ENCODE results near the gene ANGPTL1.

Gene ANGPTL1

DNA sequence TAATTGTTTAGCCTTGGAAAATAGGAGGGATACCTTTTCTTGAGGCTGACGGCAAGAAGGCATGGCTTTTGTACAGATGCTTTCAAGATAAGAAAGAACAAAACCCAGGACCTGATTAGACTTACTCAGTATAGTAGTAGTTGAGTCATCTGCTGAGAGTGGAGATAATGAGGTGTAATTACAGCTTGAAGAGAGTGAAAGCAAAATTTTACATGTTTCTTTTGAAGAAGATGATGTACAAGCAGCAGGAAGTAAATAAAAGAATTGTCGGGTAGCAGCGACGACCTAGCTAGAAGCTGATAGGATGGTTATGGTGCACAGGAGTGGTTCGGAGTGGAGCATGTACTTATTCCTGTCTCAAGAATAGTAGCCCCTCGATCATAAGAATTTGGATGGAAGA lies 6.6 kb downstream of the ANGPTL1 start:
- TF ChIP-seq, protein P1, sequence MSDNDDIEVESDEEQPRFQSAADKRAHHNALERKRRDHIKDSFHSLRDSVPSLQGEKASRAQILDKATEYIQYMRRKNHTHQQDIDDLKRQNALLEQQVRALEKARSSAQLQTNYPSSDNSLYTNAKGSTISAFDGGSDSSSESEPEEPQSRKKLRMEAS (IDR thresholded peaks at IDR 0.05) = no peak
- TF ChIP-seq, protein P2, sequence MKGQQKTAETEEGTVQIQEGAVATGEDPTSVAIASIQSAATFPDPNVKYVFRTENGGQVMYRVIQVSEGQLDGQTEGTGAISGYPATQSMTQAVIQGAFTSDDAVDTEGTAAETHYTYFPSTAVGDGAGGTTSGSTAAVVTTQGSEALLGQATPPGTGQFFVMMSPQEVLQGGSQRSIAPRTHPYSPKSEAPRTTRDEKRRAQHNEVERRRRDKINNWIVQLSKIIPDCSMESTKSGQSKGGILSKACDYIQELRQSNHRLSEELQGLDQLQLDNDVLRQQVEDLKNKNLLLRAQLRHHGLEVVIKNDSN (IDR thresholded peaks at IDR 0.05) = no peak

DNA sequence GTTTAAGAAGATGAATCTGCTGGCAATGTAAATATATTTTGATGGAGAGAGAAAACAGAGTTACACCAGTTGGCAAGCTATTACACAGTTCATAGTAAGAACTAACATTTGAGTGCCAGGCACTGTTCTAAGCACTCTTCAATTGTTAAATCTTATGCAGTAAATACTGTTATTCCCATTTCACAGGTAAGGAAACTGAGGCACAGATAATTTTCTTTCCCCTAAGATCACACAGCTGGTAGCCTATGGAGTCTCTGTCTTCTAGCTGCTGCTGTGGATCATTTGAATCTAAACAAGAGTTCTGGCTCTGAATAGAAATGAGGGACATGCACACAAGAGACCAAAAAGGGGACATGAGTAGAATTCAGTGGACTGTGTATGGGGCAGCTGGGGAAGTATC lies 8.0 kb downstream of the ANGPTL1 start:
- TF ChIP-seq CEBPB (IDR thresholded peaks at IDR 0.05) (no peak), YY1 (IDR thresholded peaks at IDR 0.05; ENCODE audit: low read depth) (no peak), EGR1 (IDR thresholded peaks at IDR 0.05) (no peak), ZBTB7A (IDR thresholded peaks at IDR 0.05; ENCODE audit: low read depth) (no peak), TEAD4 (IDR thresholded peaks at IDR 0.05) (no peak), FOXM1 (IDR thresholded peaks at IDR 0.05; ENCODE audit: borderline replicate concordance, low read depth) (no peak), RAD21 (IDR thresholded peaks at IDR 0.05; ENCODE audit: low read depth) (no peak)
- TF ChIP-seq, protein P2 (IDR thresholded peaks at IDR 0.05) = no peak
- TF ChIP-seq, protein P1 (IDR thresholded peaks at IDR 0.05) = no peak
- TF ChIP-seq, protein P3, sequence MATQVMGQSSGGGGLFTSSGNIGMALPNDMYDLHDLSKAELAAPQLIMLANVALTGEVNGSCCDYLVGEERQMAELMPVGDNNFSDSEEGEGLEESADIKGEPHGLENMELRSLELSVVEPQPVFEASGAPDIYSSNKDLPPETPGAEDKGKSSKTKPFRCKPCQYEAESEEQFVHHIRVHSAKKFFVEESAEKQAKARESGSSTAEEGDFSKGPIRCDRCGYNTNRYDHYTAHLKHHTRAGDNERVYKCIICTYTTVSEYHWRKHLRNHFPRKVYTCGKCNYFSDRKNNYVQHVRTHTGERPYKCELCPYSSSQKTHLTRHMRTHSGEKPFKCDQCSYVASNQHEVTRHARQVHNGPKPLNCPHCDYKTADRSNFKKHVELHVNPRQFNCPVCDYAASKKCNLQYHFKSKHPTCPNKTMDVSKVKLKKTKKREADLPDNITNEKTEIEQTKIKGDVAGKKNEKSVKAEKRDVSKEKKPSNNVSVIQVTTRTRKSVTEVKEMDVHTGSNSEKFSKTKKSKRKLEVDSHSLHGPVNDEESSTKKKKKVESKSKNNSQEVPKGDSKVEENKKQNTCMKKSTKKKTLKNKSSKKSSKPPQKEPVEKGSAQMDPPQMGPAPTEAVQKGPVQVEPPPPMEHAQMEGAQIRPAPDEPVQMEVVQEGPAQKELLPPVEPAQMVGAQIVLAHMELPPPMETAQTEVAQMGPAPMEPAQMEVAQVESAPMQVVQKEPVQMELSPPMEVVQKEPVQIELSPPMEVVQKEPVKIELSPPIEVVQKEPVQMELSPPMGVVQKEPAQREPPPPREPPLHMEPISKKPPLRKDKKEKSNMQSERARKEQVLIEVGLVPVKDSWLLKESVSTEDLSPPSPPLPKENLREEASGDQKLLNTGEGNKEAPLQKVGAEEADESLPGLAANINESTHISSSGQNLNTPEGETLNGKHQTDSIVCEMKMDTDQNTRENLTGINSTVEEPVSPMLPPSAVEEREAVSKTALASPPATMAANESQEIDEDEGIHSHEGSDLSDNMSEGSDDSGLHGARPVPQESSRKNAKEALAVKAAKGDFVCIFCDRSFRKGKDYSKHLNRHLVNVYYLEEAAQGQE (IDR thresholded peaks at IDR 0.05; ENCODE audit: low read depth) = no peak

DNA sequence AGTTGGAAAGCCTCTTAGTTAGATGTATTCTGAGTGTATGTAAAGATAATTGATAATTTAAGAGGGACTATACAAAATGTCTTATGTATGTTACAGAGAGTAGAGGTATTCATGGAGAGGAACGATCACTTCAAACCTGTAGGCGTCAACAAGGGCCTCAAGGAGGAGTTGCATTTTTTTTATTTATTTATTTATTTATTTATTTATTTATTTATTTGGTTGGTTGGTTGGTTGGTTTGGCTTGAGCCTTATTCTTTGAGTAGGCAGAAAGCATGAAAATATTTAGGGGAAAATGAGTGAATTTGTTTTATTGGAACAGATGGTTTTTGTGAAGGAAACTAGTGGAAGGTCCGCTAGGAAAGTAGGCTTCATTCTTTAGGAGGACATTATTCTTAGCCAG lies 8.5 kb downstream of the ANGPTL1 start:
- no peak for TF ChIP-seq CREB1 (IDR thresholded peaks at IDR 0.05; ENCODE audit: low read depth)
- TF ChIP-seq, protein P1 (IDR thresholded peaks at IDR 0.05) = no peak
- no peak for TF ChIP-seq FOXM1 (IDR thresholded peaks at IDR 0.05; ENCODE audit: borderline replicate concordance, low read depth)
- TF ChIP-seq ZBTB7A (IDR thresholded peaks at IDR 0.05; ENCODE audit: low read depth) = no peak
- TF ChIP-seq, protein P3 (IDR thresholded peaks at IDR 0.05; ENCODE audit: low read depth) = no peak
- TF ChIP-seq TEAD4 (IDR thresholded peaks at IDR 0.05) = no peak
- TF ChIP-seq YY1 (IDR thresholded peaks at IDR 0.05; ENCODE audit: low read depth) = no peak
- no peak for TF ChIP-seq TAF1 (IDR thresholded peaks at IDR 0.05; ENCODE audit: low read depth)
- TF ChIP-seq EP300 (IDR thresholded peaks at IDR 0.05; ENCODE audit: borderline replicate concordance) = no peak
- TF ChIP-seq NFIC (IDR thresholded peaks at IDR 0.05) = no peak
- TF ChIP-seq, protein P2 (IDR thresholded peaks at IDR 0.05) = no peak
- TF ChIP-seq CEBPB (IDR thresholded peaks at IDR 0.05) = no peak
- TF ChIP-seq TCF12 (IDR thresholded peaks at IDR 0.05; ENCODE audit: low read depth) = no peak
- no peak for TF ChIP-seq RAD21 (IDR thresholded peaks at IDR 0.05; ENCODE audit: low read depth)
- TF ChIP-seq EGR1 (IDR thresholded peaks at IDR 0.05) = no peak

DNA sequence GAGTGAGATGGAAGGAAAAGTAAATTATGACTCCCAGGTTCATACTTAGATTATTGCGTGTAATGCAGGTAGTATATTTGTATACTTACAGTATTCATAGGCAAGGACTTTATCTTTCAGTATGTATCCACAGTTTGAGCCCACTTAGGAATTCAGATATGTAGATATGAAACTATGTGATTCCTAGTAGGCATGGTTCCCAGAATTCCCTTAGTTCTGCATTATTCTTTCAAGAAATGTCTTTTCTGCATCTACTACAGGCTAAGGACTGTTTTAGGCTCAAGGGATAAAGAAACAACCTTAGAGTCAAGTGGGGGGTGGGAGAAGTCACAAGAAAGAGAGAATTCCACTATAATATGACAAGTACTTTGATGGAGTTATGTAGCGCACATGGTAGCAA lies 13.8 kb downstream of the ANGPTL1 start:
- TF ChIP-seq, protein P1 (IDR thresholded peaks at IDR 0.05) = no peak
- no peak for TF ChIP-seq RAD21 (IDR thresholded peaks at IDR 0.05; ENCODE audit: low read depth)
- no peak for TF ChIP-seq CREB1 (IDR thresholded peaks at IDR 0.05; ENCODE audit: low read depth)
- TF ChIP-seq TEAD4 (IDR thresholded peaks at IDR 0.05) = no peak

DNA sequence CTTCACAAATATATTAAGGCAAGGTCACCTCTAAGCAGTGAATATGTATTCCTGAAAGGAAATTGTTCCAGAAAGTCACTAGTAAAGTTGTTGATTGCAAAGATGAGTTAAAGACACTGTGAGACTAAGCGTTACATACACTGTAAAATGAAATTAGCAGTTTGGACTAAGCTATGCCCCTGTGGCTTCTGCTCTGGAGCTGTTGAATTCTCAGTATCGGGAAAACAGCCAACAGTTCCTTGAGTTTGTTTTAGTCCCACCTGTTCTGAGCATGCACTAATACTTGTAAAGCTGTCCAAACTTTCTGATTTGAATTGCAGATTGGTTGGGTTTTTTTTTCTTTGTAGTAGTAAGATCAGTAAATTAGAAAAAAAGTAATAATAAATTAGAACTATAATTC lies 21.0 kb downstream of the ANGPTL1 start:
- TF ChIP-seq TEAD4 (IDR thresholded peaks at IDR 0.05) = no peak
- TF ChIP-seq NFIC (IDR thresholded peaks at IDR 0.05) = no peak
- TF ChIP-seq TAF1 (IDR thresholded peaks at IDR 0.05; ENCODE audit: low read depth) = no peak
- TF ChIP-seq YY1 (IDR thresholded peaks at IDR 0.05; ENCODE audit: low read depth) = no peak
- TF ChIP-seq FOXM1 (IDR thresholded peaks at IDR 0.05; ENCODE audit: borderline replicate concordance, low read depth) = no peak
- TF ChIP-seq TCF12 (IDR thresholded peaks at IDR 0.05; ENCODE audit: low read depth) = no peak
- TF ChIP-seq ZBTB7A (IDR thresholded peaks at IDR 0.05; ENCODE audit: low read depth) = no peak
- no peak for TF ChIP-seq EP300 (IDR thresholded peaks at IDR 0.05; ENCODE audit: borderline replicate concordance)
- TF ChIP-seq CEBPB (IDR thresholded peaks at IDR 0.05) = no peak
- TF ChIP-seq EGR1 (IDR thresholded peaks at IDR 0.05) = no peak
- TF ChIP-seq, protein P3 (IDR thresholded peaks at IDR 0.05; ENCODE audit: low read depth) = no peak
- TF ChIP-seq RAD21 (IDR thresholded peaks at IDR 0.05; ENCODE audit: low read depth) = no peak
- TF ChIP-seq, protein P2 (IDR thresholded peaks at IDR 0.05) = no peak
- TF ChIP-seq, protein P1 (IDR thresholded peaks at IDR 0.05) = no peak
- no peak for TF ChIP-seq CREB1 (IDR thresholded peaks at IDR 0.05; ENCODE audit: low read depth)

Data from Ishikawa (cell line).